ES-I3 (cell line): ENCODE data around the gene AOPEP.

Source experiments
- H3K36me3 ChIP-seq: 2 replicates; pipeline ENCODE4 v1.6.1; 2013; ENCODE audit warnings: mild to moderate bottlenecking, low read length, control low read depth, moderate library complexity; ENCODE audit not compliant: insufficient read depth
- H3K4me1 ChIP-seq: 2 replicates; pipeline ENCODE4 v1.6.1; 2013; ENCODE audit warnings: mild to moderate bottlenecking, control low read depth, low read length; ENCODE audit not compliant: insufficient read depth
- H3K9ac ChIP-seq: 2 replicates; pipeline ENCODE4 v1.6.1; 2013; ENCODE audit warnings: low read depth, mild to moderate bottlenecking, low read length, moderate library complexity
- H3K9me3 ChIP-seq: 2 replicates; pipeline ENCODE4 v1.6.1; 2013; ENCODE audit warnings: mild to moderate bottlenecking, low read length, moderate library complexity; ENCODE audit not compliant: control insufficient read depth, insufficient read depth

AOPEP gene

DNA sequence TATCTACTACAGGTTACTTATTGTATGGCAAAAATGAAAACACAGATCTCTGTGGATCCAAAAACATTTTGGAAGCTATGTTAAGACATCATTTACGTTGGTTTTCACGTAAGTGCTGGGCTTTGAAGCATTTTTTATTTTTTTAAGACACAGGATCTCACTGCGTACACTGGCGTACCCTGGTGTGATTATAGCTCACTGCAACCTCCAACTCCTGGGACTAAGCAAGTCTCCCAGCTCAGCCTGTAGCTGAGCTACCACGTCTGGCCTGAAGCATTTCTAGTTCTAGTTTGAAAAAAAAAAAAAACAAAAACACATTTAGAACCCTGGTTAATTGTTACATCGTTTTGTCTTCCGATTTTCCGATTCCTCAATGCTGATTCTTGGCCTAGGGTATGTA, 131.3 kb downstream of the AOPEP start:
- Histone ChIP-seq H3K9ac (no peak overlapping the region), H3K9me3 (no peaks in the 10 kb centered on the region), H3K36me3 (no peaks in the 10 kb centered on the region), H3K4me1 (no peaks in the 10 kb centered on the region)

DNA sequence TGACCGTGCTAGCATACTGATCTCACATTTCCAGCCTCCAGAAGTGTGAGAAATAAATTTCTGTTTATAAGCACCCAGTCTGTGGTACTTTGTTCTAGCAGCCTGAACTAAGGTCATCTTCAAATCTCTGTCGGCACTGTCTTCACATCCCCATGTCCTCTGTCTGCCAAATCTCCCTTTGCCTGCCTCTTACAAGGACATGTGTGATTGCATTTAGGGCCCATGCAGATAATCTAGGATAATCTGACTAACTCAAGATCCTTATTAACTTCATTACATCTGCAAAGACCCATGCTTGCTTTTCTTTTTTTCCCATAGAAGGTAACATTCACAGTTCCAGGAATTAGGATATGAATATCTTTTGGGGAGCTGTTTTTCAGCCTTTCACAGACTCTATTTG, 132.7 kb downstream of the AOPEP start:
- H3K9me3 ChIP-seq = no peaks in the 10 kb centered on the region
- no peaks in the 10 kb centered on the region for H3K4me1 ChIP-seq
- H3K36me3 ChIP-seq = no peaks in the 10 kb centered on the region
- H3K9ac ChIP-seq = no peak overlapping the region

- Histone ChIP-seq H3K36me3 (no peaks in the 10 kb centered on the region), H3K9me3 (no peaks in the 10 kb centered on the region), H3K4me1 (peaks cover under 1% of the 10 kb centered on the region; the same call in 1 of the 2 replicates), H3K9ac (no peak overlapping the region)
Observed at GRCh38 chr9:94859891-94860290, 133.4 kb downstream of the AOPEP start.

GRCh38 chr9:94860678-94861588, 134.4 kb downstream of the AOPEP start:
- Histone ChIP-seq H3K36me3 (no peaks in the 10 kb centered on the region), H3K4me1 (peaks cover 10% of the 10 kb centered on the region), H3K9me3 (no peaks in the 10 kb centered on the region), H3K9ac (no peak overlapping the region)

DNA sequence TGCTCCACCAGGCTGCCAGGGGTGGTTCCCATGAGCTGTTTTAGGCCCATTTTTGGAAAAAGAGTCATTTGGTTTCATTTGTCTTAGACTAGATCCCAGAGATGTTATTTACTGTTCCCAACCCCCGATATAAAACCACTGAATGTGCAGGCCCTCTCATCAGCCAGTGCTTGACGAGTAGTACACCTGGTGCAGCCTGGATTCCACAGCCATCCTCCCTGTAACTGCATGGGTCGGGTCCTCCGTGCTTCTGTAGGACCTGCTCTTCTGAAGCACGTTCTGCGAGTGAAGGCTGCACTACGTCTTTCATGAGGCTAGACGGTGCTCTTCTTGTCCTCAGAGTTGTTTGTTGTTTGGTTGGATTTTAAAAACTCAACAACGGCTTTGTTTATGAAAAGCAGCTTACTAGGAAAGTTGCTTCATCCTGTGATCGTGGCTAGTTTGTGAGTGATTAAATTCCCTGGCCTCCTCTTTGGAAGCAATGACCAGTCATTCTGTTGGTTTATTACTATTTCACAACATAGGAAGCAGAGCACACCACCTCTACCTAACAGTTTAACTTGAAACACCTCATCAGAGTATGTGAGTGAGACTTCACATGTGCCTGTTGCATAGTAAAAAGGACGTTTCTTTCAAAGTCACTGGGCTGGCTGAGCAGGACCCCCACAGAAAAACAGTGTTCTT, 135.2 kb downstream of the AOPEP start:
- Histone ChIP-seq H3K4me1 (peaks cover 10% of the 10 kb centered on the region), H3K36me3 (no peaks in the 10 kb centered on the region), H3K9me3 (no peaks in the 10 kb centered on the region), H3K9ac (no peak overlapping the region)

DNA sequence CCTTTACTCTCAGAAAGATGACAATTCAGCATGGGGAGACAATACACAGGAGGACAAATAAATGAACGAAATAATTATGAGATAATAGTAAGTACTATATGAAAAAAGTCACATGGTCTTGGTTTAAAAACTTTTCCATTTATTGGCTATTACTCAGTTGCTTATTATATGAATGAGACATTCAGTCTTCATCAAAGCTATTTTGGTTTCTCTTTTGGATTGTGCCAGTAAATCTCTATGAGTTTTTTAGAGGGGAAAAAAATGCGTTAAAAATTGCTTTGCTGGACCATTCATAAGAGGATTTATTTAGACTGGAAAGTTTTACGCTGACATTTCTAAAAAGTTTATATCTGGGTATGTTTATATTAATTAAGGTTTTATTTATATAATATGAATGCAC, 137.7 kb downstream of the AOPEP start:
- Histone ChIP-seq H3K36me3 (no peaks in the 10 kb centered on the region), H3K9ac (no peak overlapping the region), H3K4me1 (peaks cover 10% of the 10 kb centered on the region), H3K9me3 (no peaks in the 10 kb centered on the region)

GRCh38 chr9:94864862-94865509, 138.5 kb downstream of the AOPEP start:
- Histone ChIP-seq H3K9ac (no peak overlapping the region), H3K9me3 (no peaks in the 10 kb centered on the region), H3K4me1 (peaks cover 10% of the 10 kb centered on the region), H3K36me3 (no peaks in the 10 kb centered on the region)

GRCh38 chr9:94865582-94866452, 139.3 kb downstream of the AOPEP start:
- H3K9me3 ChIP-seq = no peaks in the 10 kb centered on the region
- H3K36me3 ChIP-seq = no peaks in the 10 kb centered on the region
- H3K9ac ChIP-seq = no peak overlapping the region
- H3K4me1 ChIP-seq = peaks cover 10% of the 10 kb centered on the region

DNA sequence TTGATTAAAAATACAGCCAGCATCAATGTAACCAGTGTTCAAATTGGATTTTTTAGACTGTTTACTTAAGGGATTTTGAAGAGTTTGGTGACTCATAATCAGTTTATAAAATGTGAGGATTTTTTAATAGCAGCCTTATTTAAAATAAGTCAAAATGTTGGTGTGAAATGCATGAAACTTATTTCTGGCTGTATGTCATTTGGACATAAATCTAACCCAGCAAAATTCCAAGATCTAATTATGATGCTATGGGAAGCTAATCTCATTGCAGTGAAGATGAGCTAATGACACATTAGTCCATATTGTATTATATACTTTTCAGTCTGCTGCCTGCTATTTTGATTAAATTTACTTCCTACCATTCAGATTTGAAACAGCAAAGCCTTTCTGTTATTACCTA, 140.3 kb downstream of the AOPEP start:
- no peaks in the 10 kb centered on the region for H3K9me3 ChIP-seq
- no peaks in the 10 kb centered on the region for H3K36me3 ChIP-seq
- H3K4me1 ChIP-seq = peaks cover 10% of the 10 kb centered on the region
- H3K9ac ChIP-seq = no peak overlapping the region

GRCh38 chr9:94867281-94867841, 140.9 kb downstream of the AOPEP start:
- Histone ChIP-seq H3K9me3 (no peaks in the 10 kb centered on the region), H3K36me3 (no peaks in the 10 kb centered on the region), H3K9ac (no peak overlapping the region), H3K4me1 (peaks cover 10% of the 10 kb centered on the region)

DNA sequence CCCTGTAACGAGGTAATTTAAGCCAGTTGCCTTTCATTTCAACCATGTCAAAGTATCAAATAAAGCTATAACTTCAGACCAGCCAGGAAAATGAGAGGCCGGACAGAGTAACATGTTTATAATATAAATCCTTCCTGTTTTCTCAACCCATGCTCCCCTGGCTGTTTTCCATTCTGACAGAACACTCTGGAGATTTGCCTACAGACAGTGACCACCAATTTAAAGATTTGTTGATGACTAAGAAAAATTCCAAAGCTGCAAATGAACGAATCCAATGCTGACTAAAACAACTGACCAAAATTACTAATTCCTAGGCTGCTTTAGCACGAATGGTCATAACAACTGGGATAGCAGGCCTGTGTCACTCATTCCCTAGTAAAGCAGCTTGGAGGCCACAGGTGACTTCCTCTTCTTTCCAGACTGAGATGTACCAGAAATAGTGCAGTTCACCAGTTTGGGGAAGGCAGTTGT, 141.4 kb downstream of the AOPEP start:
- H3K9me3 ChIP-seq = no peaks in the 10 kb centered on the region
- H3K9ac ChIP-seq = no peak overlapping the region
- peaks cover 10% of the 10 kb centered on the region for H3K4me1 ChIP-seq
- H3K36me3 ChIP-seq = no peaks in the 10 kb centered on the region

GRCh38 chr9:94868464-94868863, 142.0 kb downstream of the AOPEP start:
- Histone ChIP-seq H3K9ac (no peak overlapping the region), H3K9me3 (no peaks in the 10 kb centered on the region), H3K36me3 (no peaks in the 10 kb centered on the region), H3K4me1 (peaks cover 10% of the 10 kb centered on the region)

DNA sequence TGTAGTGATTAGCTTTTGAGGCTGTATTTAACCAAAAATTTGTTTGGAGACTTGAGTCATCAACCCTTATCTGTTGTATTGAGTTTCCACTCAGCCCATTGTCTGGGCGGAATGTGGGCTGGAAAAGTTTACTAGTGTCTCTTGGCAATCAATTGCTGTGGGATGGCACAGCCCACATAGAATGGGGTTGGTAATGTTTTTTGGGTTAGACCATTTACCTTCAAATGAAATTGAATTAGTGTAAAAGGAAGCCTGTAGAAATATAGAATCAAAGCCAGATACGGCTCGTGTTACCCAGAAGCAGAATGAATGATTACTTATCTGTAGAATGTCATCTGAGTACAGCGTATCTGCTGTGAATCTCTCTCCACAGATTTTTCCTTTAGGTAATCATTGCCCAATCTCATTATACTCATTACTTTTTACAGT, 142.9 kb downstream of the AOPEP start:
- peaks cover 10% of the 10 kb centered on the region for H3K4me1 ChIP-seq
- no peak overlapping the region for H3K9ac ChIP-seq
- H3K36me3 ChIP-seq = no peaks in the 10 kb centered on the region
- H3K9me3 ChIP-seq = no peaks in the 10 kb centered on the region

GRCh38 chr9:94870465-94870792, 143.9 kb downstream of the AOPEP start:
- no peaks in the 10 kb centered on the region for H3K36me3 ChIP-seq
- H3K9ac ChIP-seq = no peak overlapping the region
- H3K9me3 ChIP-seq = no peaks in the 10 kb centered on the region
- peaks cover 4% of the 10 kb centered on the region for H3K4me1 ChIP-seq
